Neural cell (in vitro differentiated cells): ENCODE results near the gene MED29. TPM values are rescaled to one million over a fixed set of nuclear protein-coding genes. Genes with fewer than 3 reads are reported as not detected.

ENCODE experiments used
- H2AFZ ChIP-seq: fragments of 200-600, 300-800 bp; sonication (generic), shearing (Covaris generic); 2 replicates; pipeline ENCODE4 v1.6.0; 2014; ENCODE audit warnings: low read depth, mild to moderate bottlenecking, antibody characterized with exemption, low read length, moderate library complexity
- H3F3A ChIP-seq: fragments of 200-600 bp; shearing (Covaris generic); 2 replicates; pipeline ENCODE4 v1.6.1; 2016; ENCODE audit warnings: mild to moderate bottlenecking, moderate library complexity, mixed read lengths, antibody characterized with exemption, low read length; ENCODE audit not compliant: insufficient read depth, poor library complexity, severe bottlenecking
- H3K27ac ChIP-seq: fragments of 200-600, 300-800 bp; sonication (generic), shearing (Covaris generic); 2 replicates; pipeline ENCODE4 v1.5.1; 2014; ENCODE audit warnings: mild to moderate bottlenecking, low read length, moderate library complexity
- H3K27me3 ChIP-seq: fragments of 300-800, 200-600 bp; sonication (generic), shearing (Covaris generic); 2 replicates; pipeline ENCODE4 v1.6.0; 2014; ENCODE audit warnings: mild to moderate bottlenecking, low read depth, low read length, moderate library complexity; ENCODE audit not compliant: insufficient read depth
- H3K36me3 ChIP-seq: fragments of 300-800, 200-600 bp; sonication (generic), shearing (Covaris generic); 2 replicates; pipeline ENCODE4 v1.5.1; 2014; ENCODE audit warnings: mild to moderate bottlenecking, antibody characterized with exemption, low read length, moderate library complexity; ENCODE audit not compliant: insufficient read depth
- H3K4me2 ChIP-seq: fragments of 300-800, 200-600 bp; sonication (generic), shearing (Covaris generic); 2 replicates; pipeline ENCODE4 v1.6.0; 2014; ENCODE audit warnings: mild to moderate bottlenecking, low read length
- H3K4me3 ChIP-seq: fragments of 300-800, 200-600 bp; sonication (generic), shearing (Covaris generic); 2 replicates; pipeline ENCODE4 v1.5.1; 2014; ENCODE audit warnings: mild to moderate bottlenecking, low read length, moderate library complexity
- H3K79me2 ChIP-seq: fragments of 200-600 bp; shearing (Covaris generic); replicated peaks from 2 replicates; pipeline ENCODE4 v1.6.0; 2014; ENCODE audit warnings: mild to moderate bottlenecking, low read length, moderate library complexity; ENCODE audit not compliant: insufficient read depth
- H3K9ac ChIP-seq: fragments of 300-800, 200-600 bp; sonication (generic), shearing (Covaris generic); 2 replicates; pipeline ENCODE4 v1.6.1; 2016; ENCODE audit warnings: mild to moderate bottlenecking, low read length, mixed read lengths
- H3K9me2 ChIP-seq: fragments of 200-600 bp; shearing (Covaris generic); 2 replicates; pipeline ENCODE4 v1.6.1; 2016; ENCODE audit warnings: mild to moderate bottlenecking, low read length, mixed read lengths; ENCODE audit not compliant: insufficient read depth
- H3K9me3 ChIP-seq: fragments of 200-600, 300-800 bp; sonication (generic), shearing (Covaris generic); 2 replicates; pipeline ENCODE4 v1.6.1; 2016; ENCODE audit warnings: mild to moderate bottlenecking, mixed run types, low read length, moderate library complexity, mixed read lengths
- H4K20me1 ChIP-seq: fragments of 200-600 bp; shearing (Covaris generic); 2 replicates; pipeline ENCODE4 v1.6.1; 2016; ENCODE audit warnings: mild to moderate bottlenecking, mixed run types; ENCODE audit not compliant: insufficient read depth
- EP300 ChIP-seq: fragments of 450-650 bp; conservative IDR thresholded peaks from 2 replicates; pipeline ENCODE4 v1.6.1; 2014; ENCODE audit warnings: antibody characterized with exemption, mild to moderate bottlenecking, moderate library complexity; ENCODE audit not compliant: poor library complexity, severe bottlenecking
- EZH2 ChIP-seq: fragments of 200-600, 300-800 bp; shearing (Covaris generic), sonication (generic); IDR thresholded peaks from 2 replicates; pipeline ENCODE4 v1.6.1; 2014; ENCODE audit warnings: antibody characterized with exemption, low read length, borderline replicate concordance, mild to moderate bottlenecking; ENCODE audit not compliant: insufficient read depth, poor library complexity, severe bottlenecking
- MXI1 ChIP-seq: fragments of 450-650 bp; conservative IDR thresholded peaks from 2 replicates; pipeline ENCODE4 v1.6.1; 2014; ENCODE audit warnings: antibody characterized with exemption, mild to moderate bottlenecking; ENCODE audit not compliant: poor library complexity, severe bottlenecking
- POLR2AphosphoS5 ChIP-seq: IDR thresholded peaks from 2 replicates; pipeline ENCODE4 v1.6.1; 2012
- RAD21 ChIP-seq: fragments of 450-650 bp; conservative IDR thresholded peaks from 2 replicates; pipeline ENCODE4 v1.6.1; 2014; ENCODE audit warnings: antibody characterized with exemption, mild to moderate bottlenecking, moderate library complexity
- REST ChIP-seq: IDR thresholded peaks from 2 replicates; pipeline ENCODE4 v1.6.1; 2012; ENCODE audit warnings: borderline replicate concordance
- SMC3 ChIP-seq: fragments of 450-650 bp; conservative IDR thresholded peaks from 2 replicates; pipeline ENCODE4 v1.6.1; 2014; ENCODE audit warnings: antibody characterized with exemption, mild to moderate bottlenecking, moderate library complexity; ENCODE audit not compliant: poor library complexity
- TAF1 ChIP-seq: IDR thresholded peaks from 2 replicates; pipeline ENCODE4 v1.6.1; 2012; ENCODE audit warnings: low read depth
- polyA plus RNA-seq: library from polyadenylated mRNA; depleted of rRNA; stranded (reverse); fragments of >200 nt; gene quantifications from 2 replicates; pipeline ENCODE4 v1.2.3, GENCODE V29; 2014
- TF ChIP-seq, protein P1 (sequence below): fragments of 450-650 bp; IDR thresholded peaks from 2 replicates; pipeline ENCODE4 v1.5.1; 2014; ENCODE audit warnings: antibody characterized with exemption, mild to moderate bottlenecking, moderate library complexity; ENCODE audit not compliant: poor library complexity, severe bottlenecking

Gene MED29
- polyA plus RNA-seq, 1 donor from 2014 or later, result 39.5 TPM

DNA sequence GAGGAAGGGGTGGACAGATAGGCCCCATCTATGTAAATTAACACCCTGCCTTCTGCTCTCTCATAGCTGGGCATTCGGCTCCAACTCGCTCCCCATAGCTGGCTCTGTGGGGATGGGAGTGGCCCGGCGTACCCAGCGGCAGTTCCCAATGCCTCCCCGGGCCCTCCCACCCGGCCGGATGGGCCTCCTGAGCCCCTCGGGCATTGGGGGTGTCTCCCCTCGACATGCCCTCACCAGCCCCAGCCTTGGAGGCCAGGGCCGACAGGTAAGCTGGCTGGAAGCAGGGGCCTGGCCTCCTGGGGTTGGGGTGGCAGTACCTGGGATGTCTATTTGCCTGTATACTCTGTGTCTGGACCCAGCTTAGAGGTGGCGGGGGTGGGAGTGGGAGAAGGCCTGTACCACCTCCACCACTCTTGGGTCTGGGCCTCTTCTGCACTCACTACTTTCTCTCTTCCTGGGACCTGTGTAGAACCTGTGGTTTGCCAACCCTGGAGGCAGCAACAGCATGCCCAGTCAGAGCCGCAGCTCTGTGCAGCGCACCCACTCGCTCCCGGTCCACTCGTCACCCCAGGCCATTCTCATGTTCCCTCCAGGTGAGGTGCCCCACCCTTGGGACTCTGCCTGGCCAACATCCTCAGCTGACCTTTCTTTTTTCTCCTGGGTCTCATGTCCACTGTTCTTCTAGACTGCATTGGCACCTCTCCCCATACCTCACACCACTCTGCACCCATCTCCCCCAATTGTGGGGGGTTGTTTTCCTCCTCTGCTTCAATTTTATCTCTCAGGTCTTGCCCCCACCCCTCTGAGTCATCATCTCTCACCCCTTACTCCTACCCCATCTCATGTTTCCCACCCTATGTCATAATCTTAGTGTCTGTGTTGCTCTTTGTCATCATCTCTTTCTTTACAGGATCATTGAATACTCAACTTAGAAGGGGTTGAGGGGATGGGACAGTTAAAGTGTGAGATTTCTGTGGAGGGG is 10.4 kb upstream of the MED29 start:
- TF ChIP-seq, protein P1, sequence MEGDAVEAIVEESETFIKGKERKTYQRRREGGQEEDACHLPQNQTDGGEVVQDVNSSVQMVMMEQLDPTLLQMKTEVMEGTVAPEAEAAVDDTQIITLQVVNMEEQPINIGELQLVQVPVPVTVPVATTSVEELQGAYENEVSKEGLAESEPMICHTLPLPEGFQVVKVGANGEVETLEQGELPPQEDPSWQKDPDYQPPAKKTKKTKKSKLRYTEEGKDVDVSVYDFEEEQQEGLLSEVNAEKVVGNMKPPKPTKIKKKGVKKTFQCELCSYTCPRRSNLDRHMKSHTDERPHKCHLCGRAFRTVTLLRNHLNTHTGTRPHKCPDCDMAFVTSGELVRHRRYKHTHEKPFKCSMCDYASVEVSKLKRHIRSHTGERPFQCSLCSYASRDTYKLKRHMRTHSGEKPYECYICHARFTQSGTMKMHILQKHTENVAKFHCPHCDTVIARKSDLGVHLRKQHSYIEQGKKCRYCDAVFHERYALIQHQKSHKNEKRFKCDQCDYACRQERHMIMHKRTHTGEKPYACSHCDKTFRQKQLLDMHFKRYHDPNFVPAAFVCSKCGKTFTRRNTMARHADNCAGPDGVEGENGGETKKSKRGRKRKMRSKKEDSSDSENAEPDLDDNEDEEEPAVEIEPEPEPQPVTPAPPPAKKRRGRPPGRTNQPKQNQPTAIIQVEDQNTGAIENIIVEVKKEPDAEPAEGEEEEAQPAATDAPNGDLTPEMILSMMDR, result no peak
- TF ChIP-seq MXI1, result no peak
- no peak for TF ChIP-seq REST
- TF ChIP-seq TAF1, result no peak
- no peak for TF ChIP-seq EZH2
- TF ChIP-seq RAD21, result no peak
- TF ChIP-seq EP300, result no peak
- TF ChIP-seq POLR2AphosphoS5, result no peak
- no peak for TF ChIP-seq SMC3
- Histone ChIP-seq H2AFZ (no peak overlapping the region), H3K4me3 (no peak overlapping the region), H4K20me1 (no peaks in the 10 kb centered on the region), H3K9me3 (no peaks in the 10 kb centered on the region), H3K4me2 (no peak overlapping the region), H3K9ac (no peak overlapping the region), H3K27ac (no peak overlapping the region), H3K27me3 (no peaks in the 10 kb centered on the region), H3K36me3 (no peaks in the 10 kb centered on the region), H3K9me2 (no peaks in the 10 kb centered on the region), H3K79me2 (no peaks in the 10 kb centered on the region), H3F3A (no peaks in the 10 kb centered on the region)

- Histone ChIP-seq H3K36me3 (no peaks in the 10 kb centered on the region), H3K4me3 (no peak overlapping the region), H2AFZ (no peak overlapping the region), H4K20me1 (no peaks in the 10 kb centered on the region), H3K4me2 (no peak overlapping the region), H3K9ac (no peak overlapping the region), H3F3A (no peaks in the 10 kb centered on the region), H3K27me3 (no peaks in the 10 kb centered on the region), H3K9me2 (no peaks in the 10 kb centered on the region), H3K9me3 (no peaks in the 10 kb centered on the region), H3K27ac (no peak overlapping the region), H3K79me2 (no peaks in the 10 kb centered on the region)
- TF ChIP-seq, protein P1, result no peak
- TF ChIP-seq EP300 (no peak), RAD21 (no peak), MXI1 (no peak), REST (no peak), POLR2AphosphoS5 (no peak), SMC3 (no peak), TAF1 (no peak), EZH2 (no peak)
Observed at GRCh38 chr19:39381910-39382611, 9.1 kb upstream of the MED29 start.
